HL-60 (cell line): ENCODE data around the gene SPINDOC.

Experiments used
- GABPA ChIP-seq: IDR thresholded peaks from 2 replicates; pipeline ENCODE4 v1.6.1; 2012; ENCODE audit warnings: low read depth
- TF ChIP-seq, protein P1 (sequence below): IDR thresholded peaks from one replicate; pipeline ENCODE4 v1.5.1; 2011; ENCODE audit warnings: low read length, control low read depth, inconsistent platforms; ENCODE audit not compliant: insufficient read depth

DNA sequence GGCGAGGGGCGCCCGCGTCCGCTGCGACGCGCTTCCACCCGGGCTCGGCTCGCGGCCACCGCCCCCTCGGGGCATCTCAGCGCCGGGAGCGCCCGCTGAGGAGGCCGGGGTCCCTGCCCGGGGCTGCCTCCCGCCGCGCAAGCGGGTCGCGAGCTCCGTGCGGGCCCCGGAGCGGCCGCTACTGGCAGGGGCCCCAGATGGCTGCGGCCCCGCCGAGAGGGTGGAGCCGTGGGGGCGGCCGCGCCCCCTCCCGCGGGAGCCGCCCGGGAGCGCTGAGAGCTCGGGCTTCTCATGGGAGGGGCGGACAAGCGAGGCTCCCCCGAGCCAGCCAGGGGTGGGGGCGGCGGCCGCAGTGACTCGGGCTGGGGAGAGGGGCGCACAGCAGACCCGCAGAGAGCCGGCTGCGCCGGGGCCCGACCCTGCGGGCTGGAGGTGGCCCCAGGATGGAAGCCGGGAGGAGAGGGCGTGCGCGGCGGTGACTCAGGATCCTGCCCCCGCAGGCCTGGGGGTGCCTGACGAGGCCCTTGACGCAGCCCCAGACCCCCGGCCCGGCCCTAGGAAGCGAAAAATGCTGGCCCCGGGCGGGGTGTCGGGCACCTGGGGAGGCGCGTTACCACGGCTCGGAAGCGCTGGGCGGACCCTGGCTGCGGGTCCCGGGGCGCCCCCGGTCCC is 44.1 kb upstream of the SPINDOC start:
- TF ChIP-seq, protein P1, sequence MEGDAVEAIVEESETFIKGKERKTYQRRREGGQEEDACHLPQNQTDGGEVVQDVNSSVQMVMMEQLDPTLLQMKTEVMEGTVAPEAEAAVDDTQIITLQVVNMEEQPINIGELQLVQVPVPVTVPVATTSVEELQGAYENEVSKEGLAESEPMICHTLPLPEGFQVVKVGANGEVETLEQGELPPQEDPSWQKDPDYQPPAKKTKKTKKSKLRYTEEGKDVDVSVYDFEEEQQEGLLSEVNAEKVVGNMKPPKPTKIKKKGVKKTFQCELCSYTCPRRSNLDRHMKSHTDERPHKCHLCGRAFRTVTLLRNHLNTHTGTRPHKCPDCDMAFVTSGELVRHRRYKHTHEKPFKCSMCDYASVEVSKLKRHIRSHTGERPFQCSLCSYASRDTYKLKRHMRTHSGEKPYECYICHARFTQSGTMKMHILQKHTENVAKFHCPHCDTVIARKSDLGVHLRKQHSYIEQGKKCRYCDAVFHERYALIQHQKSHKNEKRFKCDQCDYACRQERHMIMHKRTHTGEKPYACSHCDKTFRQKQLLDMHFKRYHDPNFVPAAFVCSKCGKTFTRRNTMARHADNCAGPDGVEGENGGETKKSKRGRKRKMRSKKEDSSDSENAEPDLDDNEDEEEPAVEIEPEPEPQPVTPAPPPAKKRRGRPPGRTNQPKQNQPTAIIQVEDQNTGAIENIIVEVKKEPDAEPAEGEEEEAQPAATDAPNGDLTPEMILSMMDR = no peak
- no peak for TF ChIP-seq GABPA
